Ureter (tissue), 1 donor: ENCODE data around the gene SYP. TPM values are rescaled to one million over a fixed set of nuclear protein-coding genes. Genes with fewer than 3 reads are reported as not detected.
"Not testable (repeated sequence)": the region's sequence is repeated elsewhere in the genome, so short reads cannot be mapped to it uniquely, and the experiment has no call there.

ENCODE experiments used
- DNase-seq: peaks from one replicate; pipeline ENCODE4 v3.0.0-alpha.2; 2020; ENCODE audit warnings: low spot score
- total RNA-seq: library from RNA; stranded (reverse); gene quantifications from one replicate; pipeline ENCODE4 v1.2.4, GENCODE V29; 2023
- donor health status: DM: yes; HTN: yes; CAD: no.

SYP gene
- total RNA-seq, 1 donor from 2014 or later: 1.7 TPM

- DNase-seq: no peak
Observed at GRCh38 chrX:49189606-49190005, 10.4 kb downstream of the SYP start.

GRCh38 chrX:49188468-49189076 lies 11.4 kb downstream of the SYP start:
- no peak for DNase-seq

- DNase-seq: no peak
Observed at GRCh38 chrX:49187526-49187925, 12.5 kb downstream of the SYP start.

- no peak for DNase-seq
Observed at GRCh38 chrX:49187028-49187394, 13.0 kb downstream of the SYP start.

DNA sequence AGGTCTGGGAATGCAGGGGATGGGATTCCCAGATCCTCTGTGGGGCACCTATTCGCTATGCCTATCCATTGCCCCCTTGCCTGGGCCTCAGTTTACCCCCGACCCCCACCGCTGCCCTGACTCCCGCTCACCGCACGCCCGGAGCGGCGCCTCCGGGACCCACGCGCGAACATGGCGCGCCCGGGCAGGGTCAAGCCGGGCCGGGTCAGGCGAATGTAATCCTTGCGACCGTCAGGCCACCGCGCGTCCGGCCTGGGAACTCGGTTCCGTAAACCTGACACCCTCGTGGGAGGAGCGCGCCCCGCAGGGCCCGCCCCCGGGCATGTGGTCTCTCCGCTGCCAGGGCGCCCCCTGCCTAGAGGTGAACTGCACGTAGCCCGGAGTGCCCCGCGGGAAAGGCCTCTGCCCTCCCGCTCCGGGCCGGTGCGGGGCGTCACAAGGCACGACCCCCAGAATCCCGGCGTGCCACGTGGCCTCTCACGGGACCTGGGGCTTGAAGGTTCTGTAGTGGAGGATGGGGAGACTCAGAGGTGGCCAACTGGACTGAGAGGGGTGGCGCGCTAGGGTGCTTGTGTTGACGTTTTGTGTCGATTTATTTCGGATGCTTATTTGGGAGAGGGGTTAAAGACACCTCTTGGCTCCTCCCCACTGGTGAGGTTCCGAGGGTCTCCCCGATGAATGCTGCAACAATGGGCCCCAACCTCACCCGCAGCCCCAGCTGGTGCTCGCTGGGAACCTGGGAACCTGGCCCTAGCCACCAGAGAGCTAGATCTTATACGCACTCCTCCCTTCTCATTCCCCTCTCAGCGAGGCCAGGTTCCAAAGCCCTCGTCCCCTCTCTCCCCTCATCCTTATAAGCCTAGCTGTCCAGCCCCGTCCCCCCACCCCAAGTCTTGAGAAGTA lies 13.6 kb downstream of the SYP start, which contains the start of gene PRICKLE3:
Gene PRICKLE3, minus strand, starts transcription at position 249 of the 903 bp plus-strand sequence. Its CDS starts 76 bp downstream, at position 173.
- peak; percentile 86 for DNase-seq

GRCh38 chrX:49184294-49185281 lies 15.4 kb downstream of the SYP start:
- DNase-seq: peak; percentile 93

GRCh38 chrX:49183701-49184281 lies 16.2 kb downstream of the SYP start:
- no peak for DNase-seq

GRCh38 chrX:49179358-49179757 lies 20.6 kb downstream of the SYP start:
- no peak for DNase-seq

GRCh38 chrX:49178537-49178936 lies 21.5 kb downstream of the SYP start:
- no peak for DNase-seq

- DNase-seq: no peak
Observed at GRCh38 chrX:49177873-49178480, 22.0 kb downstream of the SYP start.

GRCh38 chrX:49177338-49177833 lies 22.6 kb downstream of the SYP start:
- DNase-seq: no peak

DNA sequence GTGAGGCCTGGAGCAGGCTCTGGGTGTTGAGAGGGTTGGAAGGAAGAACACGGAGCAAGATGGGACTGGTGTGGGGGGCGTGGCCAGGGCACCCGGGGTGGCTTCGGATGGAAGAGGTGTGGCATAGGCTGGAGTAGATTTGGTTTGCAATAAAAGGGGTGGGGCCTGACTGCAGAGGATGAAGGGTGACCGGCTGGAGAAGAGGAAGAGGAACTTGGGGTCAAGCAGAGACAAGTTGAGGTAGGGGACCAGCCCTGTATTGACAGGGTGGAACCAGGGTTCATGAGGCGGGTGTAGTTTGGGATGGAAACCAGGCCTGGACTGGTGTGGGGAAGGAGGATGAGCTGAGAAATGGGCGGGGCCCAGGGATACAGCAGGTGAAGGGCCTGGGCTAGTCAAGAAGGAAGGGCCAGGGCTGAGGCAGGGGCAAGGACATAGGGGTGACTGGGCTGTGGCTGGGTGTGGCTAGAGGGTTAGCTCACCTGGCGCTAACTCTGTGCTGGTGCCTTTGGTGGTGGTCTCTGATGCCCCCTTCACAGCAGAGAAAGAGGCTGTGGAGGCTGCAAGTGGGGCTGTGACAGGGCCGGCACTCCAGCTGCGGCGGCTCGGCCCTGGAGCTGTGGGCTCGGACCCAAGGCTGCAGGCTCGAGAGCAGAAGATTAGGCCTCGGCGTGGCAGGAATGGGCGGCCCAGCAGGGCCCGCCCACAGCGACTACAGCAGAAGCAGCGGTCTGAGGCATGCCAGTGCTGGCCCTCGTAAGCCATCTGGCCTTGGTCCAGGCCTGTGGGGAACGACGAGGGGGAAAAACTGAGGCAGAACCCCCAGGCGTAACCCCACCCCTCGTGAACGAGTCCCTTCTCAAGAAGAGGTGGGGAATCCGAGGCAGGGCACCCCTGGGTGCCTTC lies 23.3 kb downstream of the SYP start:
- DNase-seq: peak; percentile 75

DNA sequence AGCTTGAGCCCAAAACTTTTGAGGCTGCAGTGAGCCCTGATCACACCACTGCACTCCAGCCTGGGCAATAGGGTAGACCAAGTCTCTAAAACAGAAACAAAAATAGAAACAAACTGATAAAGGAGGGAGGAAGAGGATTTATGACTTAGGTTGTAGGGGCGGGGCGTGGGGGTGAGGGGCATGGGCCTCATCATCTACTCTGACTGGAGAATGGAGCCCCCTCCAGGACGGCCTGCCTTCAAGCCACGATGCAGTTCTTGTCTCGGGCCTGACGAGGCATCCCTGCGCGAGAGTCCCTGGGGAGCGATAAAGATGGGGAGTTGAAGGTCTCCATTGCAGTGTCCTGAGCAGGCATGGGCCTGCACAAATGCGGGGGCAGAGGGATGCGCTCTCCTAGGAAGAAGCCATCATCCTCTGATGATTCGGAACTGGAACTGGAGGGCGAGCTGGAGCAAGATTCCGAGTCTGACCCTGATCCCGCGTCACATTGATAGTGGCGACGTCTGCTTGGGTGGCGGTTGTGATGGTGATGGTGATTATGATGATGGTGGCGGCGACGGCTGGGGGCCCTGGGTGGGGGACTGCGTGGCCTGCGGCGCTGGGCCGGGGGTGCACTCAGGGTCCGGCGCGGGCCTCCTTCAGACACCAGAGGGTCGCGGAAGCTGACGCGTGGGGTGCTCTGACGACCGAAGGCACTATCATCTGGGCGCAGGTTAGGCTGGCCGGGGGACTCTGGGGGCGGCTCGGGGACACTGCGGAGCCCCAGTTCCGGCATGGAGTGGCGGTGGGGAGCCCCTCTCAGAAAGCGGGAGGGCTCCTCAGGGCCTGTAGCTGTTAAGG lies 24.3 kb downstream of the SYP start:
- DNase-seq: no peak

GRCh38 chrX:49174723-49175122 lies 25.3 kb downstream of the SYP start:
- DNase-seq: no peak

DNA sequence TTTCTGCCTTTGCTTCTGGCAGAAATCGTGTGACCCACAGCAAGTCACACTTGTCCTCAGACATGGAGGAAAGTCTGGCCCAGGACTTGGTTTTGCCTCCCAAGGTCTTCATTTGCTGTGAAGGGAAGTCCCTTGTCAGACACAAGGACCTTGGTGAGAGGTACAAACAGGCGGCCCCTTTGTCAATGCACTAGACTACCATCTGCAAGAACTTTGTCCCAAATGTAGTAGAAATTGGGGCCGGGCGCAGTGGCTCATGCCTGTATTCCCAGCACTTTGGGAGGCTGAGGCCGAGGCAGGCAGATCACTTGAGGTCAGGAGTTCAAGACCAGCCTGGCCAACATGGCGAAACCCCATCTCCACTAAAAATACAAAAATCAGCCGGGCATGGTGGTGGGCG lies 26.4 kb downstream of the SYP start:
- not testable (repeated sequence) for DNase-seq

DNA sequence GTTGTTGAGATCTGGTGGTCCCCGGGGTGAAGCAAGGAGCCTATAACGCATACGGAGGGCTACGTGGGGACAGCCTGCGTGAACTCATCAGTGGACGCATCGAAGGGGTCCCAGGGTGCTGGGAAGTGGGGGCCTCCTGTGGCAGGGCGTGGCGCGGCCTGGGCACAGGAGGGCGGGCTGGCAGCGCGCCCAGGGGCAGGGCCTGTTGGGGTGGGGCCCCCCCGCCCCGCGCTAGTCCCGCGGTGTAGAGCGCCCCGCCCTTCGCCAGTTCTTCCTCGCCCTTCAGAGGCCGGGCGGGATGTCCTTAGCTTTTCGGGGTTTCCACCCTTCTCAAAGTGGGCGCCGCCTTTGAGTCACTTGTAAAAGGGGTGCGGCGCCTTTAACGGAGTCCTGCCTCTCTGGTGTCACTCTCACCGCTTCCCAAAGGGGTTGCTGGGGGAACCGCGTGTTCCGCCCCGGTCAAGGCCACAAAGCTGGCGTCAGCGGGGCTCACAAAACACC lies 27.7 kb downstream of the SYP start:
- DNase-seq: peak; percentile 74

DNA sequence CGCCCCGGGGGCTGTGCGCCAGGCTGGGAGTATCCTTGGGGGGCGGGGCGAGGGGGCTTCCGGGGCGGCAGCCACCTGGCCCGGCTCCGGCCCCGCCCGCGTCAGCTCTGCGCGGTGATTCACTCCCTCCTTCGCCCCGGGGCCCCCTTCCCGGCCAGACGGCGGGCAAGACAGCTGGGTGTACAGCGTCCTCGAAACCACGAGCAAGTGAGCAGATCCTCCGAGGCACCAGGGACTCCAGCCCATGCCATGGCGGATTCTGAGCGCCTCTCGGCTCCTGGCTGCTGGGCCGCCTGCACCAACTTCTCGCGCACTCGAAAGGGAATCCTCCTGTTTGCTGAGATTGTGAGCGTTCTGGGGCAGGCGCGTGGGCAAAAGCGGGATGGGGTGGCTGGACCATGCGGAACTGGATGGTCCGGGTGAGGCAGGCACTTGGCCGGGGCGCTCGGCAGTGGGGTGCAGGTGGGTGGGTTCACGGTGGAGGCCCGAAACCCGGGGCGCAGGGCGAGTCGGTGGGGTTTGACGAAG lies 28.2 kb downstream of the SYP start, which contains the start of gene PLP2:
Gene PLP2, plus strand, starts transcription at position 147 of the 528 bp plus-strand sequence. Its CDS starts 103 bp downstream, at position 250.
- no peak for DNase-seq

GRCh38 chrX:49167740-49168108 lies 32.3 kb downstream of the SYP start:
- no peak for DNase-seq
